ENCODE measurements around the gene GVQW3. TPM values are rescaled to one million over a fixed set of nuclear protein-coding genes. Genes with fewer than 3 reads are reported as not detected.
A peak's percentile ranks its signal among the peaks of the same experiment; 100 is the strongest.

GVQW3 gene
- total and polyA plus RNA-seq, 2 of the 13 experiments (the other 11 are each of a cell fraction or from before 2014, with no cell fraction given), result 5.0 to 5.6 TPM

- TF ChIP-seq ATM (IDR thresholded peaks at IDR 0.05; ENCODE audit: borderline replicate concordance) (no peak), ISL2 (CRISPR knock-in tag; IDR thresholded peaks at IDR 0.05) (0 out of 2 replicates have a peak, but pooled peaks have one; percentile 9), CAMTA2 (CRISPR knock-in tag; IDR thresholded peaks at IDR 0.05; ENCODE audit: borderline replicate concordance) (no peak), NRL (CRISPR knock-in tag; IDR thresholded peaks at IDR 0.05; ENCODE audit: borderline replicate concordance) (no peak), ZMYM3 (CRISPR knock-in tag; IDR thresholded peaks at IDR 0.05) (no peak), LRRFIP1 (CRISPR knock-in tag; conservative IDR thresholded peaks at IDR 0.05) (no peak), ZNF282 (IDR thresholded peaks at IDR 0.05; ENCODE audit: partially characterized antibody) (no peak), NCOA1 (CRISPR knock-in tag; IDR thresholded peaks at IDR 0.05) (no peak), NONO (IDR thresholded peaks at IDR 0.05) (no peak), NONO (CRISPR knock-in tag; conservative IDR thresholded peaks at IDR 0.05) (peak; percentile 85), TRAFD1 (CRISPR knock-in tag; IDR thresholded peaks at IDR 0.05; ENCODE audit: borderline replicate concordance) (no peak), NR2F1 (CRISPR knock-in tag; IDR thresholded peaks at IDR 0.05) (peak in 1 of 2 experiments; percentile 66; a peak in 2 of 4 replicates), CHCHD3 (CRISPR knock-in tag; IDR thresholded peaks at IDR 0.05) (no peak), ZNF576 (CRISPR knock-in tag; IDR thresholded peaks at IDR 0.05) (no peak), SIN3B (IDR thresholded peaks at IDR 0.05; ENCODE audit: low read length) (no peak; the same call in 1 of the 2 replicates), ZNF484 (CRISPR knock-in tag; IDR thresholded peaks at IDR 0.05; ENCODE audit: borderline replicate concordance, low read depth) (no peak), ZSCAN22 (CRISPR knock-in tag; IDR thresholded peaks at IDR 0.05) (no peak), ZFP36 (IDR thresholded peaks at IDR 0.05; ENCODE audit: borderline replicate concordance, low read depth, low read length, partially characterized antibody) (no peak), ZZZ3 (CRISPR knock-in tag; IDR thresholded peaks at IDR 0.05; ENCODE audit: borderline replicate concordance) (no peak), ZNF44 (CRISPR knock-in tag; IDR thresholded peaks at IDR 0.05) (no peak), SPEN (CRISPR knock-in tag; IDR thresholded peaks at IDR 0.05; ENCODE audit: low read depth) (peak; percentile 79), CBX5 (CRISPR knock-in tag; IDR thresholded peaks at IDR 0.05; ENCODE audit: borderline replicate concordance) (0 out of 2 replicates have a peak, but pooled peaks have one; percentile 70), ETV5 (CRISPR knock-in tag; IDR thresholded peaks at IDR 0.05; ENCODE audit: borderline replicate concordance) (0 out of 2 replicates have a peak, but pooled peaks have one; percentile 15), ZNF83 (CRISPR knock-in tag; IDR thresholded peaks at IDR 0.05; ENCODE audit: borderline replicate concordance) (no peak; the same call in 1 of the 2 replicates), NR2C2 (CRISPR knock-in tag; IDR thresholded peaks at IDR 0.05; ENCODE audit: borderline replicate concordance) (peak; percentile 88), KLF15 (CRISPR knock-in tag; IDR thresholded peaks at IDR 0.05; ENCODE audit: borderline replicate concordance) (no peak), DNMT1 (CRISPR knock-in tag; IDR thresholded peaks at IDR 0.05) (0 out of 2 replicates have a peak, but pooled peaks have one; percentile 33)
Observed at GRCh38 chr11:76444384-76445120, 63.4 kb downstream of the GVQW3 start, which contains the start of gene EMSY (continued).
